ENCODE data around the gene RENBP.

- TF ChIP-seq CTCF (IDR thresholded peaks at IDR 0.05) (peak; percentile 67 to 95 (median 78)), POLR2A (IDR thresholded peaks at IDR 0.05) (no peak)
These were observed 2.7 kb upstream of the RENBP start for GRCh38 chrX:153947009-153947769.
